ENCODE results near the gene S100A2. TPM values are rescaled to one million over a fixed set of nuclear protein-coding genes. Genes with fewer than 3 reads are reported as not detected.
"Not testable (repeated sequence)": the region's sequence is repeated elsewhere in the genome, so short reads cannot be mapped to it uniquely, and the experiment has no call there.

Gene S100A2
- polyA plus RNA-seq, 3 donors: 0.32 TPM; not detected in 2

DNA sequence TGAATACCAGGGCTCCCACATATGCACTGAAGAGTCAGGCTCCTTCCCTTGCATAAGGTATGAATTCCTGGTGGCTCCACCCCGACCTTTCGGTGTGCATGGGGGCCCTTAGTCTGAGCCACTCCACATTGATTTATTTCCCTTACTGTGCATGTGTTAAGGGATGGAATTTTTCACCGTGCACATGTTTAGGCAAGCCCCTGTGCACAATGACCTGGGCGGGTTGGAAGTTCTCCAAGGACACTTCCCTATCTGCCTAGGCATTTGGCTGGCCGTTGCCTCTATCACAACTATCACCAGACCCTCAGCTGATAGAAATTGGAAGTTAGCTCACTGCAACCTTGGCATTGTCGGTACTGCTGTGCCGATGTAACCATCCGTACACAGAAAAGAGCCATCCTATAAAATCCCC, 39.5 kb downstream of the S100A2 start:
- Histone ChIP-seq H4K20me1 (ENCODE audit: insufficient read depth, low read length) (no peaks in the 10 kb centered on the region), H3K36me3 (replicated peaks in 1 of 2; ENCODE audit: control insufficient read depth in 1 of 2, insufficient read depth in 2 of 2, low read length in 2 of 2) (peaks cover 0 to 4% of the 10 kb centered on the region in 2 donors), H2AFZ (ENCODE audit: insufficient read depth, low read depth, low read length, poor library complexity, severe bottlenecking) (no peak overlapping the region), H3K4me1 (ENCODE audit: control insufficient read depth in 1 of 2, insufficient read depth in 2 of 2, low read length in 2 of 2) (peaks cover 26 to 32% of the 10 kb centered on the region in 2 donors), H3K9me3 (replicated peaks in 1 of 2; ENCODE audit: control insufficient read depth in 1 of 2, insufficient read depth in 1 of 2, low read length in 2 of 2) (no peaks in the 10 kb centered on the region), H3K4me3 (replicated peaks in 1 of 3; ENCODE audit: low read depth in 2 of 3, low read length in 3 of 3) (no peak overlapping the region), H3K27ac (ENCODE audit: low read depth in 1 of 2, low read length in 2 of 2) (no peak overlapping the region), H3K27me3 (ENCODE audit: control insufficient read depth in 2 of 2, insufficient read depth in 2 of 2, low read length in 2 of 2) (no peaks in the 10 kb centered on the region), H3K79me2 (ENCODE audit: insufficient read depth, low read length) (no peaks in the 10 kb centered on the region), H3K4me2 (replicated peaks; ENCODE audit: extremely low read depth, low read length, poor library complexity, severe bottlenecking) (no peak overlapping the region), H3K9ac (ENCODE audit: insufficient read depth, low read length, poor library complexity, severe bottlenecking) (no peak overlapping the region)
- Mint-ChIP-seq H3K27me3 (ENCODE audit: low read depth in 3 of 3) (peaks cover 0 to 4% (median 0%) of the 10 kb centered on the region in 3 donors), H3K36me3 (peaks cover 13 to 26% of the 10 kb centered on the region in 2 donors), H3K27ac (peak overlapping the region in 2 of 7 donors; percentile 4 to 43), H3K4me1 (peaks cover 38% of the 10 kb centered on the region), H3K4me3 (no peak overlapping the region), H3K9me3 (peaks cover 0 to 7% (median 3%) of the 10 kb centered on the region in 7 donors)
- TF ChIP-seq, protein P1, sequence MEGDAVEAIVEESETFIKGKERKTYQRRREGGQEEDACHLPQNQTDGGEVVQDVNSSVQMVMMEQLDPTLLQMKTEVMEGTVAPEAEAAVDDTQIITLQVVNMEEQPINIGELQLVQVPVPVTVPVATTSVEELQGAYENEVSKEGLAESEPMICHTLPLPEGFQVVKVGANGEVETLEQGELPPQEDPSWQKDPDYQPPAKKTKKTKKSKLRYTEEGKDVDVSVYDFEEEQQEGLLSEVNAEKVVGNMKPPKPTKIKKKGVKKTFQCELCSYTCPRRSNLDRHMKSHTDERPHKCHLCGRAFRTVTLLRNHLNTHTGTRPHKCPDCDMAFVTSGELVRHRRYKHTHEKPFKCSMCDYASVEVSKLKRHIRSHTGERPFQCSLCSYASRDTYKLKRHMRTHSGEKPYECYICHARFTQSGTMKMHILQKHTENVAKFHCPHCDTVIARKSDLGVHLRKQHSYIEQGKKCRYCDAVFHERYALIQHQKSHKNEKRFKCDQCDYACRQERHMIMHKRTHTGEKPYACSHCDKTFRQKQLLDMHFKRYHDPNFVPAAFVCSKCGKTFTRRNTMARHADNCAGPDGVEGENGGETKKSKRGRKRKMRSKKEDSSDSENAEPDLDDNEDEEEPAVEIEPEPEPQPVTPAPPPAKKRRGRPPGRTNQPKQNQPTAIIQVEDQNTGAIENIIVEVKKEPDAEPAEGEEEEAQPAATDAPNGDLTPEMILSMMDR (IDR thresholded peaks at IDR 0.05): no peak
- no peak for DNase-seq
- intact Hi-C loops (cut with micrococcal nuclease): no loop called here
- 11% methylated on average over 4 of the region's 8 CpGs for WGBS (ENCODE audit: insufficient coverage)

DNA sequence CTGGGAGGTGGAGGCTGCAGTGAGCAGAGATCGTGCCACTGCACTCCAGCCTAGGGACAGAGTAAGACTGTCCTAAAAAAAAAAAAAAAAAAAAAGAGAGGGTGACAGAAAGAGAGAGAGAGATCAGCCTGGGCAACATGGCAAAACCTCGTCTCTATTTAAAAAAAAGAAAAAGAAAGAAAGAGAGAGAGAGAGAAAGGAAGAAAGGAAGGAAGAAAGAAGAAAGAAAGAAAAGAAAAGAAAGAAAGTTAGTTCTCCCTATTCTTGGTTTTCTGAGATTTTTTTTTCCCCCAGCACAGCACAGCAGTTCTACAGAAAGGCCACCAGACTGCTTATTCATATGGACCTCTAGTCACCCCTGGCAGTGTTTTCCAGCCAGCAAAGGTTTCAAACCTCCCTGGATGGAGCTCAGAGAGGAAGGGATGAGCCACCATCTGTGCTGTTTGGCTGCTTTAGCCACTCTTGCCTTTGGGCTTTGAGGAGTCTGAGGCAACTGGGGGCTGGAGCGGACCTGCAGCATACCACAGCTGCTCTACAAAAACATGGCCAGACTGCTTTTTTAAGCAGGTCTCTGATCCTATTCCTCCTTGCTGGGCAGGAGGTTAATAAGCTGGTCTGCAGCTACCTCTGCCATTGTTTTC, 40.4 kb downstream of the S100A2 start:
- TF ChIP-seq, protein P1 (IDR thresholded peaks at IDR 0.05): no peak
- no peak overlapping the region for H3K4me2 ChIP-seq (replicated peaks; ENCODE audit: extremely low read depth, low read length, poor library complexity, severe bottlenecking)
- no peak overlapping the region for H3K4me3 ChIP-seq (replicated peaks in 1 of 3; ENCODE audit: low read depth in 2 of 3, low read length in 3 of 3)
- H3K9me3 ChIP-seq (replicated peaks in 1 of 2; ENCODE audit: control insufficient read depth in 1 of 2, insufficient read depth in 1 of 2, low read length in 2 of 2): no peaks in the 10 kb centered on the region
- no peak overlapping the region for H3K27ac ChIP-seq (ENCODE audit: low read depth in 1 of 2, low read length in 2 of 2)
- H4K20me1 ChIP-seq (ENCODE audit: insufficient read depth, low read length): no peaks in the 10 kb centered on the region
- Mint-ChIP-seq H3K27me3 (ENCODE audit: low read depth in 3 of 3) (peaks cover 0 to 4% (median 0%) of the 10 kb centered on the region in 3 donors), H3K36me3 (peaks cover 11 to 17% of the 10 kb centered on the region in 2 donors), H3K4me1 (peaks cover 42% of the 10 kb centered on the region), H3K27ac (peak overlapping the region in 1 of 7 donors; percentile 42), H3K9me3 (peaks cover 0 to 7% (median 3%) of the 10 kb centered on the region in 7 donors), H3K4me3 (no peak overlapping the region)
- 100% methylated on average over 1 of the region's 3 CpGs for WGBS (ENCODE audit: insufficient coverage)
- intact Hi-C loops (cut with micrococcal nuclease): no loop called here
- no peaks in the 10 kb centered on the region for H3K27me3 ChIP-seq (ENCODE audit: control insufficient read depth in 2 of 2, insufficient read depth in 2 of 2, low read length in 2 of 2)
- no peak for DNase-seq
- H2AFZ ChIP-seq (ENCODE audit: insufficient read depth, low read depth, low read length, poor library complexity, severe bottlenecking): no peak overlapping the region
- H3K79me2 ChIP-seq (ENCODE audit: insufficient read depth, low read length): no peaks in the 10 kb centered on the region
- H3K4me1 ChIP-seq (ENCODE audit: control insufficient read depth in 1 of 2, insufficient read depth in 2 of 2, low read length in 2 of 2): peaks cover 26 to 32% of the 10 kb centered on the region in 2 donors
- H3K36me3 ChIP-seq (replicated peaks in 1 of 2; ENCODE audit: control insufficient read depth in 1 of 2, insufficient read depth in 2 of 2, low read length in 2 of 2): no peaks in the 10 kb centered on the region
- H3K9ac ChIP-seq (ENCODE audit: insufficient read depth, low read length, poor library complexity, severe bottlenecking): no peak overlapping the region

DNA sequence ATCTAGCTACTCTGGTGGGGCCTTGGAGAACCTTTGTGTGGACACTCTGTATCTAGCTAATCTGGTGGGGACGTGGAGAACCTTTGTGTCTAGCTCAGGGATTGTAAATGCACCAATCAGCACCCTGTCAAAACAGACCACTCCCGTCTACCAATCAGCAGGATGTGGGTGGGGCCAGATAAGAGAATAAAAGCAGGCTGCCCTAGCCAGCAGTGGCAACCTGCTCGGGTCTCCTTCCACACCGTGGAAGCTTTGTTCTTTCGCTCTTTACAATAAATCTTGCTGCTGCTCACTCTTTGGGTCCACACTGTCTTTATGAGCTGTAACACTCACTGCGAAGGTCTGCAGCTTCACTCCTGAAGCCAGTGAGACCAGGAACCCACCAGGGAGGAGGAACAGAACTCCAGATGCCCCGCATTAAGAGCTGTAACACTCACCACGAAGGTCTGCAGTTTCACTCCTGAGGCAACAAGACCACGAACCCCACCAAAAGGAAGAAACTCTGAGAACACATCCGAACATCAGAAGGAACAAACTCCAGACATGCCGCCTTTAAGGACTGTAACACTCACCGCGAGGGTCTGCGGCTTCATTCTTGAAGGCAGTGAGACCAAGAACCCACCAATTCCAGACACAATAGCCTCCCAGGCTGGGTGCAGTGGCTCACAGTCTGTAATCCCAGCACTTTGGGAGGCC, 43.1 kb downstream of the S100A2 start:
- Mint-ChIP-seq H3K4me1 (peaks cover 54% of the 10 kb centered on the region), H3K4me3 (peak overlapping the region in 1 of 2 donors; percentile 2), H3K27ac (peak overlapping the region in 2 of 7 donors; percentile 10 to 56)
- DNase-seq; H3K79me2 ChIP-seq (ENCODE audit: insufficient read depth, low read length); H3K36me3 Mint-ChIP-seq; H2AFZ ChIP-seq (ENCODE audit: insufficient read depth, low read depth, low read length, poor library complexity, severe bottlenecking); H3K9me3 Mint-ChIP-seq; H3K27ac ChIP-seq (ENCODE audit: low read depth in 1 of 2, low read length in 2 of 2); H4K20me1 ChIP-seq (ENCODE audit: insufficient read depth, low read length); H3K9me3 ChIP-seq (replicated peaks in 1 of 2; ENCODE audit: control insufficient read depth in 1 of 2, insufficient read depth in 1 of 2, low read length in 2 of 2); intact Hi-C loops (cut with micrococcal nuclease); H3K27me3 ChIP-seq (ENCODE audit: control insufficient read depth in 2 of 2, insufficient read depth in 2 of 2, low read length in 2 of 2); H3K27me3 Mint-ChIP-seq (ENCODE audit: low read depth in 3 of 3); H3K4me2 ChIP-seq (replicated peaks; ENCODE audit: extremely low read depth, low read length, poor library complexity, severe bottlenecking); H3K36me3 ChIP-seq (replicated peaks in 1 of 2; ENCODE audit: control insufficient read depth in 1 of 2, insufficient read depth in 2 of 2, low read length in 2 of 2); H3K4me3 ChIP-seq (replicated peaks in 1 of 3; ENCODE audit: low read depth in 2 of 3, low read length in 3 of 3); H3K9ac ChIP-seq (ENCODE audit: insufficient read depth, low read length, poor library complexity, severe bottlenecking): not testable (repeated sequence)
- 13% methylated on average over 9 of the region's 14 CpGs for WGBS (ENCODE audit: insufficient coverage)
- peaks cover 43 to 48% of the 10 kb centered on the region in 2 donors for H3K4me1 ChIP-seq (ENCODE audit: control insufficient read depth in 1 of 2, insufficient read depth in 2 of 2, low read length in 2 of 2)

All from CD14-positive monocyte (primary cell).